Epithelial cell of proximal tubule (primary cell): ENCODE results near the gene ITGA2. TPM values are rescaled to one million over a fixed set of nuclear protein-coding genes. Genes with fewer than 3 reads are reported as not detected.

Source experiments
- DNase-seq: peaks from one replicate; pipeline ENCODE4 v3.0.0-alpha.2; 2011; ENCODE audit warnings: low read depth
- H3K4me3 ChIP-seq: 2 replicates; pipeline ENCODE4 v1.5.1; 2011; ENCODE audit warnings: low read depth, mild to moderate bottlenecking, low read length
- total RNA-seq: library from RNA; depleted of rRNA; stranded (reverse); fragments of >200 nt; gene quantifications from 2 replicates; pipeline ENCODE4 v1.2.3, GENCODE V29; 2015
- TF ChIP-seq, protein P1 (sequence below): conservative IDR thresholded peaks from 2 replicates; pipeline ENCODE4 v1.5.1; 2012; ENCODE audit warnings: low read depth, mild to moderate bottlenecking, low read length

Gene ITGA2
- total RNA-seq, 1 donor from 2014 or later = 28.1 TPM

DNA sequence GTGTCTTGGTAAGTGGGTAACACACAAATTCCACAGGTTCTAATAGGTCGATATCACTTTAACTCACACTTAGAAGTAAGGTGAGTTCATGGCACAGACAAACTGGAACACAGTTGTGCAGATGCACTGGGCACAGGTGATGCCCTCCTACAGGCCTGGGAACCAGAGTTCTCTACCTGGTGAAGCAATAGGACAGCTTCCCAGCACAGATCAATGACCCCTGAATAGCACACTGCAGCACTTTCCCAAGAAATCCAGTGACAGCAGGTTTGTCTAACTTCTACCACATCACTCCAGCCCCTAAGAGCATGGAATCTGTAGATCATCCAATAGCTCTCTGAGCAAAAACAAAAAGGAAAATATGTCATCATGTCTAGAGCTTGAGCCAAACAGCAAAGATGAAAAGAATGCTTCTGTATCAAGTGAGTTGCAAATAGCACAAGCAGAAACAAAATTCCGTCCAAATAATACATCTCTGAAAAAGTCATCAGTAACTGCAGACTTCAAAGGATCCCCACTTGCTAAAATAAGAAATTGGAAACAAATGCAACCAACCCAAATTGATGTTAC, 86.9 kb downstream of the ITGA2 start:
- TF ChIP-seq, protein P1, sequence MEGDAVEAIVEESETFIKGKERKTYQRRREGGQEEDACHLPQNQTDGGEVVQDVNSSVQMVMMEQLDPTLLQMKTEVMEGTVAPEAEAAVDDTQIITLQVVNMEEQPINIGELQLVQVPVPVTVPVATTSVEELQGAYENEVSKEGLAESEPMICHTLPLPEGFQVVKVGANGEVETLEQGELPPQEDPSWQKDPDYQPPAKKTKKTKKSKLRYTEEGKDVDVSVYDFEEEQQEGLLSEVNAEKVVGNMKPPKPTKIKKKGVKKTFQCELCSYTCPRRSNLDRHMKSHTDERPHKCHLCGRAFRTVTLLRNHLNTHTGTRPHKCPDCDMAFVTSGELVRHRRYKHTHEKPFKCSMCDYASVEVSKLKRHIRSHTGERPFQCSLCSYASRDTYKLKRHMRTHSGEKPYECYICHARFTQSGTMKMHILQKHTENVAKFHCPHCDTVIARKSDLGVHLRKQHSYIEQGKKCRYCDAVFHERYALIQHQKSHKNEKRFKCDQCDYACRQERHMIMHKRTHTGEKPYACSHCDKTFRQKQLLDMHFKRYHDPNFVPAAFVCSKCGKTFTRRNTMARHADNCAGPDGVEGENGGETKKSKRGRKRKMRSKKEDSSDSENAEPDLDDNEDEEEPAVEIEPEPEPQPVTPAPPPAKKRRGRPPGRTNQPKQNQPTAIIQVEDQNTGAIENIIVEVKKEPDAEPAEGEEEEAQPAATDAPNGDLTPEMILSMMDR = no peak
- H3K4me3 ChIP-seq = no peak overlapping the region
- no peak for DNase-seq

DNA sequence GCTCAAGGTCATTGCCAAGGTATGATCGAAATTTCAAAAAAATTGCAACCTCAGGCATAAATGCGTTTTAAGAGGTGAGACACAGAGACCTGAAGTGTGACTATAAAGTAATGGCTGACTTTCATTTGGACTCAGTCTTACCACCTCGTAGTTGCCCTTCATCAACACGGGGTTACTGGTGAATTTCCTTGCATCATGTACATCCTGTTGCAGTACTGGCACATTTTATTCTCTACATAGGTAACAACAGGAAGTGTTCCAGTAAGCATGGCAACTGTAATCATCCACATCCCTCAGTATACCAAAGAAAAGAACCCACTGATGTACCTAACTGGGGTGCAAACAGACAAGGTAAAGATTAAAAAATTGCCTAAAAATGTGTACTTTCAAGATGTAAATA, 91.1 kb downstream of the ITGA2 start:
- DNase-seq = no peak
- TF ChIP-seq, protein P1 = no peak
- no peak overlapping the region for H3K4me3 ChIP-seq

DNA sequence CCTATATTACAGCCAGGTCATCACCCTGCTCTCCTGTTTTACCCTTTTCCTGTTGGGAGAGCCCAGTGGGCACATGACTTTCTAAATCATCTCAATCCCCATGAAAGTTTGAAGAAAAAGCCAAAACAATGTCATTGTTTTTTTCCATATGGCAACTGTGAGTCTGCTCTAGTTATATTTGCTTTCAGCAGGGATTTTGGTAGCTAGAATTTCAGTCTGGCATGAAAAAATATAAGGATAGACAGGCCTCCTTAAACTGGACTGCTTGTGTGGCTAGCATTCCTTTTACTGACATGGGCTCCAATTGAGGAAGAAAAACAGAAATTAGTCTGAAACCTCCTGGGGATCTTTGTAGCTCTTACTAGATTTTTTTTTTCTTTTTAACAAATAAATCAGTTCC, 94.8 kb downstream of the ITGA2 start:
- DNase-seq = no peak
- H3K4me3 ChIP-seq = no peak overlapping the region
- TF ChIP-seq, protein P1 = no peak

DNA sequence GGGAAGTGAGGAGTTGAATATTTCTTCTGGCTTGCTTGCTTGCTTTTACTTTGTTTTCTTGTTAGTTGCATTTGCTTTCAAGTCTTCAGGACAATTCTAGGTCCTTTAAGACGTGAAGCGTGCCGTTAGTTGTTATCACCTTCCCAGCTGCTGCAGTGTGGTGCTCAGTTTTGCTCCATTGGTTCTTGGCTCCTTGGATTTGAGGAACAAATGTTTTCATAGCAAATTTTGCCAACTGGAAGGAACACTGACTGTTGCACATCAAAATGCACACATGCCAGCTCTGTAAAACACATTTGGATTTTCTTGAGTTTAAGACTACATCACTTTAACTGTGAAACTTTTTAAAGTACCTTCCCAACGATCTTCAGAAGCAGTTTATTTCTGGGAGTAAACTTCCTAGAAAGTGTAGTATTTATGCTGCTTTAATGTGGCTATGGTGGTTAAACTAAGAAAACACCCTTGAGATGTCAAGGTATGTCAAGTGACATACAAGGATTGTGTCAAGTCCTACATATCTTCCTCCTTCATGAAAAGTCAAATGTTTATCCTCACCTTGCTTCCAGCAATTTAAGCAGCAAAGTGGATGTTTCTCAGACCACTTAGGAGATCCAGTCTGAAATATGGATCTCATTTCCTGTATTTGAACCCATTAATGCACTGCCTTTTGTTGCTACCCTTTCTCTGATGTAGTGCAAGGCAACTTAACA, 95.5 kb downstream of the ITGA2 start:
- no peak overlapping the region for H3K4me3 ChIP-seq
- no peak for DNase-seq
- TF ChIP-seq, protein P1 = no peak

DNA sequence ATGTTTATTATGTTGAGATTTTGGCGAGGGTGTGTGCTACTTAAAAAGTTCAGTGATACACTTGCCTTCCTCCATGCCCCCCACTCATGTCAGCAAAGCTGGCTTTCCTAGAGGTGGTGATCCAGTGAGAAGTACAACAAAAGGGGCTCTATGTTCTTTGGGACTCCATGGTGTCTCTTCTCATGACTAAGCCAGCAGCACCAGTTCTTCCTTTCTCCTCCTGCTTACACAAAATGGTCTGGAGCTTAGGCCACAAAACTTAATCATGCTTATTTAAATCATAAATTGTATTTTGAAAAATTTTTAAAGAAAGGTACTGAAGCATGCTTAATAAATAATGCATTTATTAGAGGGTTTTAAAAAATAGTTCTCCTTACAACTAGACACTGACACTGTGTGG, 98.0 kb downstream of the ITGA2 start:
- no peak overlapping the region for H3K4me3 ChIP-seq
- DNase-seq = no peak
- TF ChIP-seq, protein P1 = no peak

DNA sequence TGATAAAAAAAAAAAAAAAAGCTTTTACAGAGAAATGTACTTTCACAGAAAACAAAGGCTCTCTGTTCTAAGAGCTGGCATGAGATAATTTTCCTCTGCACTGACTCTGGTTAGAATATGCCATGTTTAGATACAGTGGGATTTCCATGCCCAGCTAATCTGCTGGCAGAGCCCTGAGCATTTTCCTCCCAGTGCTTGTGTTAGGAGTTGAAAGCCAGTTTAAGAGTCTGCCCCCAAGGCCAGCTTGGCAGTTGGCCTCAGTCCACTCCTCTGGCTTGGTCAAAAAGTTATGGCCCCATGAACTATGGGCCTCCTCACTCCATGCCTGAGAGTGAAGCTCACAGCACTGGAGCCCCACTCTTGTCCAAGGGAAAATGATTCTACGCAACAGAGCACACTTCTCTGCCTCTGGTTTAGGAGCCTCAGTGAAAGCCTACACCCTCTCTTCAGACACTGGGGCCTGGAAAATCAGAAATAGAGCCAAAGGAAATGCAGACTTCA, 98.5 kb downstream of the ITGA2 start:
- TF ChIP-seq, protein P1 = no peak
- no peak overlapping the region for H3K4me3 ChIP-seq
- DNase-seq = no peak

DNA sequence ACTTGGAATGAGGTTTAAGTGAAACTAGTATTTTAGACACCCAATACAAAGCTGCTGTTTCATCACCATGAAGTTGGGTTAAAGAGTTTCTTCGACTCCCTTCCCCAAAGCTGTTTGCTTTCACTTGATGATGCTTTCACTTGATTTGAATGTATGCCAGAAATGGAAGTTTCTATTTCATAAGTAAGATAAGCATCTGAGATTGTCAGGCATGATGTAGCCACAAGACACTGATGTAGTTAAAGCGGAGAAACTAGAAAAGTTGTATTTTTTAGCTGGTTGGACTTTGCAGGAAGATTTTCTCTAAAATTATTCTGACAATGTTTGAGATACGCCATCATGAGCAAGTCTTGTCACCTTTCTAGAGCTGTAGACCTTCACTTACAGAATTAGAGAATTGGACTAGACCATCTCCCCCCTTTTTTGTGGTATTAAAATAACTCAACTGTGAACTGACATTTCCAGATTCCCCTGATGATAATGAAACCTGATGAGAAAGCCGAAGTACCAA, 100.4 kb downstream of the ITGA2 start:
- H3K4me3 ChIP-seq = no peak overlapping the region
- TF ChIP-seq, protein P1 = no peak
- DNase-seq = no peak
